Measurements from ENCODE around the gene USP22. TPM values are rescaled to one million over a fixed set of nuclear protein-coding genes. Genes with fewer than 3 reads are reported as not detected.

USP22 gene
- total and polyA plus RNA-seq, 10 of the 15 experiments (the other 5 are each of a cell fraction or from before 2014, with no cell fraction given) = 10.8 to 218 (median 98.8) TPM

DNA sequence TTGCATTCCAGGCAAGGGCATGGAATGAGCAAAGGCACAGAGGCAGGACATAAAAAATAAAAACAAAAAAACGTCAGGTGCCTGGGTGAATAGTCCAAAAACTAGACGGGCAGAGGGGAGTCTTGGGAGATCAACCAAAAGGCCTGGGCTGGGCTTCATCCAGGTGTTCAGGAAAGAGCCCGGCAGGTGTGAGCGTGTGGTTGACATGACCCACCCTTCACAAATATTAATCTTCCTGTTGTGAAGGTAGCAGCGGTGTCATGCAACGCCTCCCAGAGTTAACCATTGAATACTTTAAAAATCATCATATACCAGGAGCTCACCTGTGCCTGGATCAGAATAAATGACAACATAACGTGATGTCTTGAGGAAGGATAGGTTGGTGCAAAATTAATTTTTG is 90.6 kb downstream of the USP22 start (continued):
- no peak for TF ChIP-seq NFIC (IDR thresholded peaks at IDR 0.05; ENCODE audit: low read depth, low read length)
- TF ChIP-seq GABPA (IDR thresholded peaks at IDR 0.05; ENCODE audit: low read depth) = no peak
- no peak for TF ChIP-seq PAX8 (IDR thresholded peaks at IDR 0.05)
- TF ChIP-seq HDAC6 (IDR thresholded peaks at IDR 0.05; ENCODE audit: unreplicated experiment) = no peak
- TF ChIP-seq CHD1 (IDR thresholded peaks at IDR 0.05; ENCODE audit: low read depth, low read length) = no peak
- no peak for TF ChIP-seq SMAD5 (IDR thresholded peaks at IDR 0.05; ENCODE audit: low read depth)
- TF ChIP-seq RB1 (IDR thresholded peaks at IDR 0.05; ENCODE audit: borderline replicate concordance) = no peak
- TF ChIP-seq, protein P1, sequence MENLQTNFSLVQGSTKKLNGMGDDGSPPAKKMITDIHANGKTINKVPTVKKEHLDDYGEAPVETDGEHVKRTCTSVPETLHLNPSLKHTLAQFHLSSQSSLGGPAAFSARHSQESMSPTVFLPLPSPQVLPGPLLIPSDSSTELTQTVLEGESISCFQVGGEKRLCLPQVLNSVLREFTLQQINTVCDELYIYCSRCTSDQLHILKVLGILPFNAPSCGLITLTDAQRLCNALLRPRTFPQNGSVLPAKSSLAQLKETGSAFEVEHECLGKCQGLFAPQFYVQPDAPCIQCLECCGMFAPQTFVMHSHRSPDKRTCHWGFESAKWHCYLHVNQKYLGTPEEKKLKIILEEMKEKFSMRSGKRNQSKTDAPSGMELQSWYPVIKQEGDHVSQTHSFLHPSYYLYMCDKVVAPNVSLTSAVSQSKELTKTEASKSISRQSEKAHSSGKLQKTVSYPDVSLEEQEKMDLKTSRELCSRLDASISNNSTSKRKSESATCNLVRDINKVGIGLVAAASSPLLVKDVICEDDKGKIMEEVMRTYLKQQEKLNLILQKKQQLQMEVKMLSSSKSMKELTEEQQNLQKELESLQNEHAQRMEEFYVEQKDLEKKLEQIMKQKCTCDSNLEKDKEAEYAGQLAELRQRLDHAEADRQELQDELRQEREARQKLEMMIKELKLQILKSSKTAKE (IDR thresholded peaks at IDR 0.05; ENCODE audit: low read depth, poor library complexity, severe bottlenecking) = no peak

Small RNA genes lying within 50 kb of the gene (small RNA-seq; reads per million reads assigned to genes)
- gene AC087393.1 = not detected

Other genes starting within 250 kb of the USP22 start
- gene DHRS7B, start 84.0 kb upstream of the USP22 start, total RNA-seq (2014; rRNA removed) = 19.6 and 22.2 TPM in 2 replicates
- 16.8 and 18.9 TPM in 2 replicates for gene DHRS7B, start 84.0 kb upstream of the USP22 start, total RNA-seq (2014; rRNA removed; fragmentation: Illumina TruSeq; extraction: Trizol)
- 15.9 and 17.1 TPM in 2 replicates for gene DHRS7B, start 84.0 kb upstream of the USP22 start, total RNA-seq (2021)
- 16.0 and 23.7 TPM in 2 replicates for gene DHRS7B, start 84.0 kb upstream of the USP22 start, polyA plus RNA-seq (2011; rRNA removed)
- 11.1 and 13.4 TPM in 2 replicates for gene DHRS7B, start 84.0 kb upstream of the USP22 start, polyA plus RNA-seq (2014; fragmentation: Illumina TruSeq; extraction: Trizol)
- gene DHRS7B, start 84.0 kb upstream of the USP22 start, polyA plus RNA-seq (2014; fragmentation: Nextera tagmentation; extraction: Ambion mirVana) = 10 to 100 TPM; 24.3 to 32.7 TPM
- gene DHRS7B, start 84.0 kb upstream of the USP22 start, polyA plus RNA-seq (2014; rRNA removed) = 21.0 and 22.1 TPM in 2 replicates
- gene DHRS7B, start 84.0 kb upstream of the USP22 start, polyA plus RNA-seq (2016; fragmentation: Nextera tagmentation; extraction: Ambion mirVana) = 10 to 100 TPM; 34.5 to 35.6 TPM
- 26.8 and 30.3 TPM in 2 replicates for gene TMEM11, start 171.2 kb upstream of the USP22 start, total RNA-seq (2014; rRNA removed)
- gene TMEM11, start 171.2 kb upstream of the USP22 start, total RNA-seq (2014; rRNA removed; fragmentation: Illumina TruSeq; extraction: Trizol) = 13.1 and 14.4 TPM in 2 replicates
- gene TMEM11, start 171.2 kb upstream of the USP22 start, total RNA-seq (2021) = 24.0 and 24.4 TPM in 2 replicates
- gene TMEM11, start 171.2 kb upstream of the USP22 start, polyA plus RNA-seq (2011; rRNA removed) = 19.8 and 38.5 TPM in 2 replicates
- 13.9 and 21.1 TPM in 2 replicates for gene TMEM11, start 171.2 kb upstream of the USP22 start, polyA plus RNA-seq (2014; fragmentation: Illumina TruSeq; extraction: Trizol)
- 10 to 100 TPM; 16.3 to 18.4 TPM for gene TMEM11, start 171.2 kb upstream of the USP22 start, polyA plus RNA-seq (2014; fragmentation: Nextera tagmentation; extraction: Ambion mirVana)
- 33.4 and 37.3 TPM in 2 replicates for gene TMEM11, start 171.2 kb upstream of the USP22 start, polyA plus RNA-seq (2014; rRNA removed)
- gene TMEM11, start 171.2 kb upstream of the USP22 start, polyA plus RNA-seq (2016; fragmentation: Nextera tagmentation; extraction: Ambion mirVana) = 10 to 100 TPM; 54.0 to 63.4 TPM
- 0.05 and 0.17 TPM in 2 replicates for gene NATD1, start 210.4 kb upstream of the USP22 start, total RNA-seq (2014; rRNA removed)
- gene NATD1, start 210.4 kb upstream of the USP22 start, total RNA-seq (2014; rRNA removed; fragmentation: Illumina TruSeq; extraction: Trizol) = 0.05 and 0.09 TPM in 2 replicates
- gene NATD1, start 210.4 kb upstream of the USP22 start, total RNA-seq (2021) = 0.33 and 0.35 TPM in 2 replicates
- gene NATD1, start 210.4 kb upstream of the USP22 start, polyA plus RNA-seq (2011; rRNA removed) = 0.19 and 0.33 TPM in 2 replicates
- gene NATD1, start 210.4 kb upstream of the USP22 start, polyA plus RNA-seq (2014; fragmentation: Illumina TruSeq; extraction: Trizol) = 0.08 and 0.21 TPM in 2 replicates
- gene NATD1, start 210.4 kb upstream of the USP22 start, polyA plus RNA-seq (2014; fragmentation: Nextera tagmentation; extraction: Ambion mirVana) = under 1 TPM; 0.02 TPM
- gene NATD1, start 210.4 kb upstream of the USP22 start, polyA plus RNA-seq (2014; rRNA removed) = 0.31 and 0.47 TPM in 2 replicates
- gene NATD1, start 210.4 kb upstream of the USP22 start, polyA plus RNA-seq (2016; fragmentation: Nextera tagmentation; extraction: Ambion mirVana) = under 1 TPM; 0.13 TPM
- gene MAP2K3, start 241.7 kb upstream of the USP22 start, total RNA-seq (2014; rRNA removed) = 14.4 and 15.0 TPM in 2 replicates
- gene MAP2K3, start 241.7 kb upstream of the USP22 start, total RNA-seq (2014; rRNA removed; fragmentation: Illumina TruSeq; extraction: Trizol) = 8.6 and 10.0 TPM in 2 replicates
- 38.6 and 39.4 TPM in 2 replicates for gene MAP2K3, start 241.7 kb upstream of the USP22 start, total RNA-seq (2021)
- 13.3 and 16.6 TPM in 2 replicates for gene MAP2K3, start 241.7 kb upstream of the USP22 start, polyA plus RNA-seq (2011; rRNA removed)
- gene MAP2K3, start 241.7 kb upstream of the USP22 start, polyA plus RNA-seq (2014; fragmentation: Illumina TruSeq; extraction: Trizol) = 6.3 and 20.6 TPM in 2 replicates
- 1 to 10 TPM in 1 of 2 experiments, under 1 TPM in 1; 0.71 to 3.8 TPM for gene MAP2K3, start 241.7 kb upstream of the USP22 start, polyA plus RNA-seq (2014; fragmentation: Nextera tagmentation; extraction: Ambion mirVana)
- 30.4 and 33.1 TPM in 2 replicates for gene MAP2K3, start 241.7 kb upstream of the USP22 start, polyA plus RNA-seq (2014; rRNA removed)
- gene MAP2K3, start 241.7 kb upstream of the USP22 start, polyA plus RNA-seq (2016; fragmentation: Nextera tagmentation; extraction: Ambion mirVana) = 10 to 100 TPM; 37.1 to 38.6 TPM